ENCODE results near the gene HEPN1.

DNA sequence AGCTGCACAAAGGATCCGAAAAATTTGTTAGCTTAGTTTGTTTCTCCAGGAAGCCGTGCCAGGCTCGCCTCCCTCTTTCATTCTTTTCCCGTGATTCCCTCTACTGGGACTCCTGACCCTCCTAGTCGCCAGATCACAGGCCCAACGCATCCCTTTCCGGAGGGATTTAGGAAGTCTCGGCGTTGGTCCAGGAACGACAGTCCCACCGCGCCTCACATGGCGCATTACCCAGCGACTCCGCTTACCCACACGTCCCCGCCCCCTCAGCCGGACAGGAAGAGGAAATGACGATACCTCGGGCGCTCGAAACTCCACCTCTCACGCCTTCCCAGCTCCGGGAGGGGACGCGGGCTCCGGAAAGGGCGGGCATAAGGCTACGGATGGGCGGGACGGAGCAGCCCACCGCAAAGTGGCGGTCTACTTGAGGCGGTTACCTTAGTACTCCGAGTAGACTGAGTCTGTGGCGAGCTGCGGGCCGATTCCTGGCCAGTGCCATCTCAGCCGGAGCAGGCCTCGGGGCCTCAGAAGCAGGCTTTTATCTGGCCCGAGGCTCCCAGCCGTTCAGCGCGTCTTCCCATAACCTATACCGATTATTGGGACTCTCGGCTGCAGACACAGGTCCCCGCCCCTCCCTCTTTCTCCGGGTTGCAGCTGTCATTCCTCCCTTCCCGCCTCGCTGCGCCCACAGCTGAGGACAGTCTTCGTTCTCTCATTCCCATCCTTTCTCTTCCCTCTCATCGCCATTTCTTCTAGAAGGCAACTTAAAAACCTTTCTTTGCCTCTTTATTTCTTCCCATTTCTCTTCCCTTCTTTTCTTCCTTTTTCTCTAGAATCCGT, 34.9 kb downstream of the HEPN1 start, which contains the start of gene CCDC15:
- TF ChIP-seq EZH2phosphoT487 (IDR thresholded peaks at IDR 0.05): no peak
- no peak for TF ChIP-seq EZH2 (IDR thresholded peaks at IDR 0.05)

Measured in neural progenitor cell (in vitro differentiated cells).